HG03196 (cell line): ENCODE data around the gene BPHL.
"Not testable (repeated sequence)": the region's sequence is repeated elsewhere in the genome, so short reads cannot be mapped to it uniquely, and the experiment has no call there.

Experiments
- ATAC-seq: cut with Tn5 transposase; IDR thresholded peaks from one replicate; pipeline ENCODE4 v1.9.1; 2021; ENCODE audit not compliant: unreplicated experiment

Gene BPHL

GRCh38 chr6:3120765-3121089, 2.2 kb downstream of the BPHL start:
- no peak for ATAC-seq

GRCh38 chr6:3122823-3123182, 4.3 kb downstream of the BPHL start:
- ATAC-seq, result no peak

- no peak for ATAC-seq
Observed at GRCh38 chr6:3124667-3125066, 6.2 kb downstream of the BPHL start.

- no peak for ATAC-seq
Observed at GRCh38 chr6:3125815-3126214, 7.3 kb downstream of the BPHL start.

GRCh38 chr6:3128356-3129108, 10.0 kb downstream of the BPHL start:
- no peak for ATAC-seq

- ATAC-seq, result no peak
Observed at GRCh38 chr6:3131695-3132094, 13.2 kb downstream of the BPHL start.

- no peak for ATAC-seq
Observed at GRCh38 chr6:3133515-3133914, 15.0 kb downstream of the BPHL start.

GRCh38 chr6:3135668-3136291, 17.3 kb downstream of the BPHL start:
- no peak for ATAC-seq

- no peak for ATAC-seq
Observed at GRCh38 chr6:3136292-3137011, 17.9 kb downstream of the BPHL start.

GRCh38 chr6:3137057-3137777, 18.7 kb downstream of the BPHL start:
- no peak for ATAC-seq

GRCh38 chr6:3137873-3138272, 19.4 kb downstream of the BPHL start:
- not testable (repeated sequence) for ATAC-seq

GRCh38 chr6:3138341-3138740, 19.8 kb downstream of the BPHL start:
- ATAC-seq, result no peak

GRCh38 chr6:3139090-3139903, 20.8 kb downstream of the BPHL start:
- no peak for ATAC-seq

- no peak for ATAC-seq
Observed at GRCh38 chr6:3140201-3140600, 21.7 kb downstream of the BPHL start.

- ATAC-seq, result no peak
Observed at GRCh38 chr6:3142536-3142935, 24.0 kb downstream of the BPHL start.

GRCh38 chr6:3143158-3143557, 24.6 kb downstream of the BPHL start:
- no peak for ATAC-seq

- ATAC-seq, result no peak
Observed at GRCh38 chr6:3144571-3144970, 26.1 kb downstream of the BPHL start.

- ATAC-seq, result no peak
Observed at GRCh38 chr6:3147914-3148757, 29.6 kb downstream of the BPHL start.

GRCh38 chr6:3151691-3152090, 33.2 kb downstream of the BPHL start:
- ATAC-seq, result no peak

- ATAC-seq, result no peak
Observed at GRCh38 chr6:3152689-3153088, 34.2 kb downstream of the BPHL start.
